ENCODE results near the gene AIG1.

AIG1 gene

DNA sequence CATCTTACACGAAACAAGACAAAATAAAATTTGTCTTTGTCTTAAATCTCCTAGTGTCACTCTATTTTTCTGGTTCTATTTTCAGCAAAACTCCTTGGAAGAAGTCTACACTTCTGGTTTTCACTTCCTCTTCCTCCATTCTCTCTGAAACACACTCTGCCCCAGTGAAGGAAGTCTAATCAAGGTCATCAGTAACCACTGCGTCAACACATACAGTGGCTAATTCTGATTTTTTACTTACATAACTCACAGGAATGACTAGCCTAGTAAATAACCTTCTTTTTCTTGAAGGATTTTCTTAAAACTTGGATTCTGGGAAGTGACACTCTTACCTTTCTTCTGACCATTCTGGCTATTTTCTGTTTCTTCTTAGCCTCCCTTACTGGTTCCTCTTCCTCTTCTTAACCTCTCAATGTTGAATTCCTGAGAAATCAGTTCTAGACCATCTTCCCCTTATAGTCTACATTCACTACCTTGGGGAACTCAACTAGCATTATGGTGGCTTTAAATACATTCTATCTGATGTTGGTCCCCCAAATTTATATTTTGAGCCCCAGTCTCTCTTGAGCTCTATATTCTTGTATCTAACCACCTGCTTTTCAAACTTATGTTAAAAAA, 37.5 kb downstream of the AIG1 start:
- no peak for DNase-seq

DNA sequence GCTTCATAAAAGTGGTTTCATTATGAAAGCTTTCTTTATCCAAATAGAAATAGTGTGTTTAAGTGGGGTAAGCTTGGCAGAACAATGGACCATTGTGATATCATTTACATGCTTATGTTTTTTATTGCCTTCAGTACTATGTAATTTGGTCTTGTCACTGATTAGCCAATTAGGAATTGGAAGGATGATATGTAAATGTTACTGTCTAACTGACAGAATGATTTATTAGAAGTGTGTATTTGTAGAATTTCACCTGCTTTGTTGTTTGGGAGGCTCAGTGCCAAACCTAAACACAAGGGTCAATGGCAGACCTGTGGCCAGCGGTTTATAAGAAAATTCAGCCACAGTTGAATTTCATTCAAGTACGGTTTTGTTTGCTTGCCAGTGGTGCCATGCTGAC, 39.0 kb downstream of the AIG1 start:
- no peak for DNase-seq

DNA sequence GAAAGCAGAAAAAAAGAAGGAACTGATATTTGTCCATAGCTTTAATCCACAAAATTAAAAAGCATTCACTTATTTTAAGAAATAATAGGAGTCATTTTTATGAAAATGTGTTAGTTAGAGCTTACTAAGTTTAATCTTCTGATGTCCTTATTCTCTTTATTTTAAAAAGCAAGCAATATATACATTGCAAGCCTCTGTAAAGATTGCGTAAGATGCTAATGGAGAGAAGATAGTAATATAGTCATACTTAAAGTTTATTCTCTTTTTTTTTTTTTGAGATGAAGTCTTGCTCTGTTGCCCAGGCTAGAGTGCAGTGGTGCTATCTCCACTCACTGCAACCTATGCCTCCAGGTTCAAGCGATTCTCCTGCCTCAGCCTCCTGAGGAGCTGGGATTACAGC, 39.7 kb downstream of the AIG1 start:
- DNase-seq: no peak

GRCh38 chr6:143103916-143104315, 43.2 kb downstream of the AIG1 start:
- no peak for DNase-seq

GRCh38 chr6:143107440-143107839, 46.8 kb downstream of the AIG1 start:
- DNase-seq: no peak

- DNase-seq: no peak
These were observed 47.4 kb downstream of the AIG1 start for GRCh38 chr6:143107911-143108761.

DNA sequence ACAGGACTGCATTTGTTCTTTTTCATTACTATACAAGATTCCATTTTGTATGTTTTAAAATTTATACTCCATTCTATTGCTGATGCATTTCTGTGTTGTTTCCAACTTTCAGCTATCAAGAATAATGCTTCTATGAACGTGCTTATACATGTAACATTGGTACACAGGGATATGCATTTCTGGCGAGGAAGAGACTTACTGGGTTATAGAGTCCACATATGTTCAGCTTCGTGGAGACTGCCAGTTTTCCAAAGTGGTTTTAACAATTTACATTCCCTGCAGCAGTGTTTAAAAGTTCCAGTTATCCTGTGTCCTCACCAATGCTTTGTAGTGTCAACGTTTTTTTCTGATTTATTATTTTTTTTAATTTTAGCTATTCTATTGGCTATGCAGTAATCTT, 48.5 kb downstream of the AIG1 start:
- no peak for DNase-seq

- DNase-seq: no peak
These were observed 49.9 kb downstream of the AIG1 start for GRCh38 chr6:143110572-143110971.

- DNase-seq: no peak
These were observed 50.3 kb downstream of the AIG1 start for GRCh38 chr6:143110996-143111395.

DNA sequence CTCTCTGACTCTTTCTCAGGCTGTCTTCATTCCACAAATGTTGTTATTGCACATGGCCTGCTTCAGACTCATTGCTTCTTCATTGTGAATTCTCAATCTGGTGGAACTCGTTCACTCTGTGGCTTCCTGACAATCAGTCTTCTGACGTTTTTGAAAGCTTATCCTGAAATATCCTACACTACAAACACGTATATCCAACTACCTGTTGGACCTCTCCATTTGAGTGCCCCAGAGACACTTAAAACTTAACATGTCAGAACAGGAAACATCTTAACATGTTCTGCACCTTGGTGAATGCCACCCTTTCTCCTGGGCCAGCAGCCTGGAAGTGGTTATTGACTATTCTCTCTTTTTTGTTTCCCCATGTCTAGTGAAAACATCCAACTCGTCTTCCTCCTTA, 50.8 kb downstream of the AIG1 start:
- DNase-seq: no peak

DNA sequence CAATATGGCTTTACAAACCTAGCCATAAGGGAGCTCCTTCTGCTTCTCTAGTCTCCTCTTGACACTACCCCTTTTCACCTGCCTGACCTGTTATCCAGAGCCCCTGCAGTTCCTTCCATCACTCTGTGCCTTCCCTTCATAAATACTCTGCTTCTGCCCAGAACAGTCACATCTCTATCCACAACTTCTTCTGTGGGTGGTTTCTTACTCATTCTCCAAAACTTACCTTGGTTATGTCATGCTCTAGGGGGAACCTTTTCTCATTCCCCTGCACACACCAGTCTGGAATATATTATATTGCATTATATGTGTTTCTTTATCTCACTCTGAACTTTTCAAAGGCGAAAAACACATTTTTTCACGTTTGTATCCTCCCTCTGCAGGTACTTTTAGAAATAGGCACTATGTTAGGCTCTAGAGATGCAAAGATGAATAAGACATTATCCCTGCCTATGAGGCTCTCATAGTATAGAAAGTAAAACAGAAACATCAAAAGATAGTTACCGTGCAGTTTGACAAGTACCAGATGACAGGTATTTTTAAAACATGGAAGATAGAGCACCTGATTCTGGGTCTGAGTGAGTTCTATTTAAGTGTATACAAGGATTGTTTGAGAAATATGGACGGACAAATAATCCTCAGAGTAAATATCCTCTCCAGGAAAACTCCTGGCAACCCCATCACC, 51.5 kb downstream of the AIG1 start:
- DNase-seq: no peak

GRCh38 chr6:143112837-143113236, 52.1 kb downstream of the AIG1 start:
- no peak for DNase-seq

- DNase-seq: no peak
These were observed 55.0 kb downstream of the AIG1 start for GRCh38 chr6:143115728-143116127.

DNA sequence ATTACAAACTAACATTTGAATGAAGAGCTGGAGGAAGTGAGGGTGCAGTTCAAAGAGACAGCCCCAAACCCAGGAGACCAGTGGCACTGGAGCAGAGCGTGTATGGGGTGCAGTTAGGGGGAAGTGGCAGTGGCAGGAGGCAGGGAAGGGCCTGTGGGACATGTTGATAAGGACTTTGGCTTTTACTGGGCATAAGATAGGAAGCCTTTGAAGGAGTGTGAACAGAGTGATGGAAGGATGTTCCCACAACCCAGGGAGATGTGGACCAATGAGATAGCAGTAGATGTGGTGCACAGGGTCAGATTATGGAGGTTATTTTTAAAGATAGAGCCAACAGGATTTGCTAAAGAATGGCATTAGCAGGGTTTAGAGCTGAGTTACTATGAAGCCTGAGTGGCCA, 56.4 kb downstream of the AIG1 start:
- DNase-seq: no peak

DNA sequence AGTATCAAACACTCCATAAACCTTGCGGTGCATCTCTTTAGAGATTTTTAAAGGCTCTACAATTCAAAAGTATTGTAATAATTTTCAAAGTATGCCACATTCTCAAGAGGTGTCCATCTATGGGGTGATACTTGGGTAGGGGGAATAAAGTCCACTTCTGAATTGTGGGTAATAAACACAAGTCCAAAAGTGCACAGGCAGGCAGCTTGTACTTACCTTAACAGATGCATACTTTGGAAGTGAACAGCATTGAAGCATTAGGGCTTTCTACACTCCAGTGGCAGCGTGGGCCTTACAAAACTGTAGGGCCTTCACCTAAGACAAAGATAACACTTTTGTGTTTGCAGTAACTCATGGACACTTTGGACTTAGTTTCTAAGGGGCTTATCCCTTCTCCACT, 58.6 kb downstream of the AIG1 start:
- no peak for DNase-seq

DNA sequence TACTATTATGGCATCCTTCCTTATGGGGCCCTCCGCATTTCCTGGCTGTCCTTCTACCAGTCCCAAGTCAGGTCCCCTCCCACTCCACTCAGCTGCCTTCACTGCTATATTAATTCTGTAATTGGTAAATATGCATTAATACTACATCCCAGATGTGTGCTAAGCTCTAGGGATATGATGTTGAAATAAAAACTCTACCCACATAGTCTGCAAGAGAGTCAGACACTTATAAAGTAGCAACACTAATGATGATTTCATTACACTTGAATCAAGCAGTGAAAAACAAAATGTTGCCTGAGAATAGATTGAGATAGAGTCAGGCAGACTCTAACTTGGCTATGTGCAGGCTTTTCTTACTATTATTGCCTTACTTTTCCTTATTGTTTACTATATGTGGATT, 62.4 kb downstream of the AIG1 start:
- DNase-seq: no peak

GRCh38 chr6:143123941-143124340, 63.3 kb downstream of the AIG1 start:
- DNase-seq: no peak

- DNase-seq: no peak
These were observed 64.8 kb downstream of the AIG1 start for GRCh38 chr6:143125455-143125854.

GRCh38 chr6:143125864-143126573, 65.3 kb downstream of the AIG1 start:
- DNase-seq: no peak

DNA sequence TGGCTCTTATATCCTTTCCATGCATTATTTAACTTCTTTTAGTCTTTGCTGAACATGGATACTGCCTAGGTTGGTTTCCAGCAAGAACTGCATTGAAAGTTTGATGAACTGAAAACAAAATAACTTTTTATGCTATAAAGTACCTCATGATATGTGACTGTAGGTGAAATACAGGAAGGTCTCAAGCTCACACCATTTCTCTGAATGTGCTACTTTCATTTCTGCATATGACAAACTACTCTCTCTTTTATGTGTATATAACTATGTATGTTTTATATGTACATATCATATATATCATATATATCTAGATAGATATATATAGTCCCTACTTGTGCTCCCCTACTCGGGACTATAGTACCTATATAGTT, 65.9 kb downstream of the AIG1 start:
- DNase-seq: no peak

DNA sequence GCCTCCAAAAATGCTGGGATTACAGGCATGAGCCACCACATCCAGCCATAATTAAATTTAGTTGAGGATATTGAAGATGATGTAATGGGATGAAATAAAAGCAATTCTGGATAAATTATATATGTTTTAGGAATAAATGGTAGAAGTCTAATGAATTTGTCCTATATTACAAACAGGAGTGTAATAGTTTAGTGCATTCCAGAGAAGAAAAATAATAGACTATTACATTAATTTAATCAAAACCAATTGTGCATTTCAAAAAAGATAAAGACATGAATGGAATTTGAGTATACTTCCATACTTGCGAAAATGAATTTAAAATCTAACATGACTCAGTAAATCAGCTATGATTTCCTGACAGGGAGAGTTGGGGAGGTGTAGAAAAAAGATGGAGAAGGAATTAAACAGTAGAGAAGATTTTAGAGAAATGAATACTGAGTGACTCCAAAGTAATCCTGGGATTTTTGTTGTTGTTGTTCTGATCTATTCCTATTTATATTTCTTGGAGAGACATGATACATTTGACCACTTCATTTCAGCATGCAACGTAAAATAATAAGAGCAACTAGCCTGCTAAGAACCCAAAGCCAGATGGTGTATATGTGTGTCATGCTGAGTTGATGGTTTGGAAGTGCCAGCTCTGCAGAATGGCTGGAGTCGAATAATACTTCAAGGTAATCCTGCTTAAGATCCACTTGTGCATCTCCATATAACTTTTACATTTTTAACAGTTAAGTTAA, 67.4 kb downstream of the AIG1 start:
- no peak for DNase-seq

GRCh38 chr6:143128681-143129015, 68.0 kb downstream of the AIG1 start:
- DNase-seq: no peak

GRCh38 chr6:143130928-143131327, 70.2 kb downstream of the AIG1 start:
- no peak for DNase-seq
